Fibroblast of skin of left biceps (primary cell): ENCODE data around the gene TMEM272.

ENCODE experiments used
- DNase-seq, 2 experiments: peaks; one replicate each; pipeline ENCODE4 v3.0.0-alpha.2; 2013; ENCODE audit warnings: low read depth in 2 of 2

Gene TMEM272

GRCh38 chr13:51849145-51850101 is 4.4 kb upstream of the TMEM272 start:
- DNase-seq = no peak

- no peak for DNase-seq
Observed at GRCh38 chr13:51848674-51849073, 3.7 kb upstream of the TMEM272 start.

GRCh38 chr13:51846756-51847155 is 1.8 kb upstream of the TMEM272 start:
- no peak for DNase-seq

GRCh38 chr13:51845574-51846318 is 769 bp upstream of the TMEM272 start:
- no peak for DNase-seq

- DNase-seq = no peak
Observed at GRCh38 chr13:51843529-51843928, 1.4 kb downstream of the TMEM272 start.

- DNase-seq = no peak
Observed at GRCh38 chr13:51841732-51842131, 3.2 kb downstream of the TMEM272 start.

- DNase-seq = no peak
Observed at GRCh38 chr13:51840917-51841316, 4.1 kb downstream of the TMEM272 start.

GRCh38 chr13:51839711-51840540 is 5.1 kb downstream of the TMEM272 start:
- no peak for DNase-seq

GRCh38 chr13:51838240-51838846 is 6.6 kb downstream of the TMEM272 start:
- no peak for DNase-seq

- DNase-seq = no peak
Observed at GRCh38 chr13:51837016-51837415, 8.0 kb downstream of the TMEM272 start.

- DNase-seq = no peak
Observed at GRCh38 chr13:51834581-51835171, 10.3 kb downstream of the TMEM272 start.

- no peak for DNase-seq
Observed at GRCh38 chr13:51833980-51834379, 11.0 kb downstream of the TMEM272 start.

- no peak for DNase-seq
Observed at GRCh38 chr13:51832471-51833152, 12.4 kb downstream of the TMEM272 start.

- DNase-seq = no peak
Observed at GRCh38 chr13:51831519-51831918, 13.5 kb downstream of the TMEM272 start.

GRCh38 chr13:51829568-51829899 is 15.4 kb downstream of the TMEM272 start:
- DNase-seq = no peak

GRCh38 chr13:51828730-51829567 is 16.0 kb downstream of the TMEM272 start:
- DNase-seq = no peak

- DNase-seq = no peak
Observed at GRCh38 chr13:51827254-51827653, 17.7 kb downstream of the TMEM272 start.

- no peak for DNase-seq
Observed at GRCh38 chr13:51826606-51827005, 18.4 kb downstream of the TMEM272 start.

- no peak for DNase-seq
Observed at GRCh38 chr13:51825681-51826254, 19.2 kb downstream of the TMEM272 start.
